Measurements from ENCODE around the gene PRICKLE1.

The PRICKLE1 gene

GRCh38 chr12:42589465-42590329, at the start of gene PRICKLE1:
Gene PRICKLE1, minus strand, starts transcription at chr12:42589746. Its CDS starts 117,230 bp downstream, at chr12:42472516.
- peak in 1 of 2 donors; percentile 22 for DNase-seq

- DNase-seq, result no peak
Measured at GRCh38 chr12:42638697-42639096, 49.2 kb upstream of the PRICKLE1 start.

- DNase-seq, result no peak
Measured at GRCh38 chr12:42638011-42638410, 48.5 kb upstream of the PRICKLE1 start.

GRCh38 chr12:42636993-42637392, 47.4 kb upstream of the PRICKLE1 start:
- no peak for DNase-seq

GRCh38 chr12:42633594-42633993, 44.0 kb upstream of the PRICKLE1 start:
- no peak for DNase-seq

- no peak for DNase-seq
Measured at GRCh38 chr12:42631513-42631912, 42.0 kb upstream of the PRICKLE1 start.

- no peak for DNase-seq
Measured at GRCh38 chr12:42630314-42630713, 40.8 kb upstream of the PRICKLE1 start.

GRCh38 chr12:42627151-42627550, 37.6 kb upstream of the PRICKLE1 start:
- DNase-seq, result no peak

GRCh38 chr12:42625611-42626010, 36.1 kb upstream of the PRICKLE1 start:
- no peak for DNase-seq

- no peak for DNase-seq
Measured at GRCh38 chr12:42617622-42618021, 28.1 kb upstream of the PRICKLE1 start.

GRCh38 chr12:42615006-42615405, 25.5 kb upstream of the PRICKLE1 start:
- no peak for DNase-seq

- DNase-seq, result no peak
Measured at GRCh38 chr12:42612231-42612613, 22.7 kb upstream of the PRICKLE1 start.

GRCh38 chr12:42611571-42612230, 22.2 kb upstream of the PRICKLE1 start:
- no peak for DNase-seq

- DNase-seq, result no peak
Measured at GRCh38 chr12:42609605-42610004, 20.1 kb upstream of the PRICKLE1 start.

- DNase-seq, result no peak
Measured at GRCh38 chr12:42608196-42608825, 18.8 kb upstream of the PRICKLE1 start.

- DNase-seq, result no peak
Measured at GRCh38 chr12:42607584-42608058, 18.1 kb upstream of the PRICKLE1 start.

- DNase-seq, result no peak
Measured at GRCh38 chr12:42606471-42606870, 16.9 kb upstream of the PRICKLE1 start.

- DNase-seq, result no peak
Measured at GRCh38 chr12:42605685-42606084, 16.1 kb upstream of the PRICKLE1 start.

- no peak for DNase-seq
Measured at GRCh38 chr12:42603246-42603990, 13.9 kb upstream of the PRICKLE1 start.

- no peak for DNase-seq
Measured at GRCh38 chr12:42593874-42594273, 4.3 kb upstream of the PRICKLE1 start.

- no peak for DNase-seq
Measured at GRCh38 chr12:42590330-42590934, 886 bp upstream of the PRICKLE1 start.

Data from CD4-positive, alpha-beta T cell treated with Interleukin-1 beta for 1 hour (primary cell).